ENCODE measurements around the gene GPR155. TPM values are rescaled to one million over a fixed set of nuclear protein-coding genes. Genes with fewer than 3 reads are reported as not detected.
"Not testable (repeated sequence)": the region's sequence is repeated elsewhere in the genome, so short reads cannot be mapped to it uniquely, and the experiment has no call there.

The GPR155 gene
- total RNA-seq, 1 donor from 2014 or later: 11.0 TPM

- peaks cover 56% of the 10 kb centered on the region for H3K79me2 ChIP-seq (ENCODE audit: insufficient read depth, low read length)
- no peaks in the 10 kb centered on the region for H3K9me3 ChIP-seq (ENCODE audit: insufficient read depth, low read depth, low read length)
- no peak overlapping the region for H3K4me3 ChIP-seq (ENCODE audit: insufficient read depth, low read depth, low read length)
- H3K4me3 Mint-ChIP-seq (ENCODE audit: unreplicated experiment): no peak overlapping the region
- peaks cover 12% of the 10 kb centered on the region for H3K36me3 ChIP-seq (ENCODE audit: insufficient read depth, low read length)
- no peak overlapping the region for H3K27ac Mint-ChIP-seq (ENCODE audit: unreplicated experiment)
- peaks cover 6% of the 10 kb centered on the region for H3K36me3 Mint-ChIP-seq (ENCODE audit: low read depth, unreplicated experiment)
- no peak overlapping the region for H3K9ac ChIP-seq (ENCODE audit: low read length)
- H3K27me3 ChIP-seq (ENCODE audit: insufficient read depth, low read length): no peaks in the 10 kb centered on the region
- peaks cover 8% of the 10 kb centered on the region for H3K4me1 Mint-ChIP-seq (ENCODE audit: low read depth, unreplicated experiment)
- no peaks in the 10 kb centered on the region for H3K9me3 Mint-ChIP-seq (ENCODE audit: unreplicated experiment)
- no peak overlapping the region for H3K27ac ChIP-seq (ENCODE audit: low read depth, low read length)
- peaks cover 13% of the 10 kb centered on the region for H4K20me1 ChIP-seq (ENCODE audit: insufficient read depth, low read length)
- H2AFZ ChIP-seq (ENCODE audit: low read depth, low read length): no peak overlapping the region
- H3K4me1 ChIP-seq (ENCODE audit: insufficient read depth, low read length): peaks cover 3% of the 10 kb centered on the region
- TF ChIP-seq EZH2 (IDR thresholded peaks at IDR 0.05; ENCODE audit: insufficient read depth, low read length): no peak
- no peak for TF ChIP-seq CTCF (IDR thresholded peaks at IDR 0.05; ENCODE audit: insufficient read depth, low read depth, low read length)
- no peaks in the 10 kb centered on the region for H3K27me3 Mint-ChIP-seq (ENCODE audit: low read depth, unreplicated experiment)
- DNase-seq (ENCODE audit: low read depth): no peak
- FAIRE-seq: no peak
- no peak overlapping the region for H3K4me2 ChIP-seq (ENCODE audit: low read length)
Observed at GRCh38 chr2:174389542-174389941, 97.3 kb downstream of the GPR155 start.

GRCh38 chr2:174388706-174389105 lies 98.1 kb downstream of the GPR155 start:
- not testable (repeated sequence) for H3K4me3 Mint-ChIP-seq (ENCODE audit: unreplicated experiment); H2AFZ ChIP-seq (ENCODE audit: low read depth, low read length); DNase-seq (ENCODE audit: low read depth); FAIRE-seq; H3K9me3 ChIP-seq (ENCODE audit: insufficient read depth, low read depth, low read length); H3K27me3 ChIP-seq (ENCODE audit: insufficient read depth, low read length); H3K4me1 Mint-ChIP-seq (ENCODE audit: low read depth, unreplicated experiment); H3K9ac ChIP-seq (ENCODE audit: low read length); H3K27ac ChIP-seq (ENCODE audit: low read depth, low read length); H3K27me3 Mint-ChIP-seq (ENCODE audit: low read depth, unreplicated experiment); H3K9me3 Mint-ChIP-seq (ENCODE audit: unreplicated experiment); H3K36me3 Mint-ChIP-seq (ENCODE audit: low read depth, unreplicated experiment); H3K4me1 ChIP-seq (ENCODE audit: insufficient read depth, low read length); H3K4me2 ChIP-seq (ENCODE audit: low read length); H3K4me3 ChIP-seq (ENCODE audit: insufficient read depth, low read depth, low read length)
- Histone ChIP-seq H3K36me3 (ENCODE audit: insufficient read depth, low read length) (peaks cover 12% of the 10 kb centered on the region), H4K20me1 (ENCODE audit: insufficient read depth, low read length) (peaks cover 18% of the 10 kb centered on the region), H3K79me2 (ENCODE audit: insufficient read depth, low read length) (peaks cover 52% of the 10 kb centered on the region)
- peak overlapping the region; percentile 9 for H3K27ac Mint-ChIP-seq (ENCODE audit: unreplicated experiment)

- Mint-ChIP-seq H3K27me3 (ENCODE audit: low read depth, unreplicated experiment) (no peaks in the 10 kb centered on the region), H3K36me3 (ENCODE audit: low read depth, unreplicated experiment) (peaks cover 3% of the 10 kb centered on the region), H3K4me1 (ENCODE audit: low read depth, unreplicated experiment) (no peaks in the 10 kb centered on the region), H3K9me3 (ENCODE audit: unreplicated experiment) (no peaks in the 10 kb centered on the region), H3K4me3 (ENCODE audit: unreplicated experiment) (no peak overlapping the region), H3K27ac (ENCODE audit: unreplicated experiment) (no peak overlapping the region)
- no peak overlapping the region for H2AFZ ChIP-seq (ENCODE audit: low read depth, low read length)
- no peak for DNase-seq (ENCODE audit: low read depth)
- H4K20me1 ChIP-seq (ENCODE audit: insufficient read depth, low read length): peaks cover 9% of the 10 kb centered on the region
- H3K4me3 ChIP-seq (ENCODE audit: insufficient read depth, low read depth, low read length): no peak overlapping the region
- TF ChIP-seq CTCF (IDR thresholded peaks at IDR 0.05; ENCODE audit: insufficient read depth, low read depth, low read length) (no peak), EZH2 (IDR thresholded peaks at IDR 0.05; ENCODE audit: insufficient read depth, low read length) (no peak)
- H3K9me3 ChIP-seq (ENCODE audit: insufficient read depth, low read depth, low read length): no peaks in the 10 kb centered on the region
- H3K79me2 ChIP-seq (ENCODE audit: insufficient read depth, low read length): peaks cover 24% of the 10 kb centered on the region
- H3K27me3 ChIP-seq (ENCODE audit: insufficient read depth, low read length): no peaks in the 10 kb centered on the region
- no peak for FAIRE-seq
- H3K27ac ChIP-seq (ENCODE audit: low read depth, low read length): no peak overlapping the region
- H3K4me2 ChIP-seq (ENCODE audit: low read length): no peak overlapping the region
- no peak overlapping the region for H3K9ac ChIP-seq (ENCODE audit: low read length)
- peaks cover 11% of the 10 kb centered on the region for H3K36me3 ChIP-seq (ENCODE audit: insufficient read depth, low read length)
- no peaks in the 10 kb centered on the region for H3K4me1 ChIP-seq (ENCODE audit: insufficient read depth, low read length)
Observed at GRCh38 chr2:174385201-174385600, 101.6 kb downstream of the GPR155 start.

Data from astrocyte (in vitro differentiated cells and primary cell).